Ascending aorta (tissue), 2 donors: ENCODE results near the gene ACY1. TPM values are rescaled to one million over a fixed set of nuclear protein-coding genes. Genes with fewer than 3 reads are reported as not detected.

ENCODE experiments used
- DNase-seq, 2 donors: peaks; one replicate each; pipeline ENCODE4 v3.0.0-alpha.2; 2019; ENCODE audit warnings: low spot score in 2 of 2
- H3K27ac ChIP-seq, 2 donors: fragments of 200-600 bp; sonication (generic); one replicate each; pipeline ENCODE4 v1.5.1; 2016 to 2017; ENCODE audit warnings: mild to moderate bottlenecking in 1 of 2
- H3K27me3 ChIP-seq: fragments of 200-600 bp; sonication (generic); one replicate; pipeline ENCODE4 v1.5.1; 2017
- H3K36me3 ChIP-seq, 2 donors: fragments of 200-600 bp; sonication (generic); one replicate each; pipeline ENCODE4 v1.5.1; 2016
- H3K4me1 ChIP-seq, 2 donors: fragments of 200-600 bp; sonication (generic); one replicate each; pipeline ENCODE4 v1.5.1; 2016 to 2017; ENCODE audit warnings: mild to moderate bottlenecking in 1 of 2
- H3K4me3 ChIP-seq, 2 donors: fragments of 200-600 bp; sonication (generic); one replicate each; pipeline ENCODE4 v1.5.1; 2016 to 2017; ENCODE audit warnings: mild to moderate bottlenecking in 1 of 2
- H3K9me3 ChIP-seq, 2 donors: fragments of 200-600 bp; sonication (generic); one replicate each; pipeline ENCODE4 v1.5.1; 2016
- intact Hi-C: fragments of 100-400 bp; cut with DNase I; formaldehyde crosslinking; loops from one replicate; pipeline ENCODE4 v1.15.1; 2023
- total RNA-seq: library from RNA; depleted of rRNA; stranded (reverse); fragments of >200 nt; gene quantifications from one replicate; pipeline ENCODE4 v1.1.0, GENCODE V29; 2016
- TF ChIP-seq, protein P1 (sequence below), 3 experiments: fragments of 200-600 bp in 2 of 3; fragments of 450-650 bp in 1 of 3; sonication (generic) in 2 of 3; IDR thresholded peaks; one replicate each; pipeline ENCODE4 v1.5.1; 2016 to 2019; ENCODE audit warnings: antibody characterized with exemption in 3 of 3, mild to moderate bottlenecking in 1 of 3, moderate library complexity in 1 of 3

The ACY1 gene
- total RNA-seq, 1 donor from 2014 or later = 94.0 TPM

DNA sequence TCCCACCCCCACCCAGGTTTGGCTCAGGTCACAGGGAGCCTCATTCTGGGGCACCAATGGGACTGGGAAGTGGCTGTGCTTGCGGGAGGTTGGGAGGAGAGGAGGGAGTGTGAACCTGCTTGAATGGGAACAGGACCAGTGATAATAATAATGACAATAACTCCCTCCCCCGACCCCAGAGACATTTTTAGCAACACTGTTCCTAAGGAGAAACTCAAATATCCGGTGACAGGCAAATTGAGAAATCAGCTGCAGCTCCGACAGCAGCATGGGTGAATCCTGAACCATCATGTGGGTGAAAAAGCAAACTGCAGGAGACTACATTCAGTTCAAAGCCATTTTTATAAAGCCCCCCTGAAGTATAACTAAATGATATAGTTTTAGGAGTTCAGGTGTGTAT, 24.0 kb downstream of the ACY1 start:
- H3K4me3 ChIP-seq = no peak overlapping the region
- no peaks in the 10 kb centered on the region for H3K9me3 ChIP-seq
- H3K36me3 ChIP-seq = no peaks in the 10 kb centered on the region
- H3K27me3 ChIP-seq = no peaks in the 10 kb centered on the region
- H3K27ac ChIP-seq = no peak overlapping the region
- TF ChIP-seq, protein P1, sequence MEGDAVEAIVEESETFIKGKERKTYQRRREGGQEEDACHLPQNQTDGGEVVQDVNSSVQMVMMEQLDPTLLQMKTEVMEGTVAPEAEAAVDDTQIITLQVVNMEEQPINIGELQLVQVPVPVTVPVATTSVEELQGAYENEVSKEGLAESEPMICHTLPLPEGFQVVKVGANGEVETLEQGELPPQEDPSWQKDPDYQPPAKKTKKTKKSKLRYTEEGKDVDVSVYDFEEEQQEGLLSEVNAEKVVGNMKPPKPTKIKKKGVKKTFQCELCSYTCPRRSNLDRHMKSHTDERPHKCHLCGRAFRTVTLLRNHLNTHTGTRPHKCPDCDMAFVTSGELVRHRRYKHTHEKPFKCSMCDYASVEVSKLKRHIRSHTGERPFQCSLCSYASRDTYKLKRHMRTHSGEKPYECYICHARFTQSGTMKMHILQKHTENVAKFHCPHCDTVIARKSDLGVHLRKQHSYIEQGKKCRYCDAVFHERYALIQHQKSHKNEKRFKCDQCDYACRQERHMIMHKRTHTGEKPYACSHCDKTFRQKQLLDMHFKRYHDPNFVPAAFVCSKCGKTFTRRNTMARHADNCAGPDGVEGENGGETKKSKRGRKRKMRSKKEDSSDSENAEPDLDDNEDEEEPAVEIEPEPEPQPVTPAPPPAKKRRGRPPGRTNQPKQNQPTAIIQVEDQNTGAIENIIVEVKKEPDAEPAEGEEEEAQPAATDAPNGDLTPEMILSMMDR (IDR thresholded peaks at IDR 0.05) = no peak
- DNase-seq = no peak
- intact Hi-C loops = no loop called here
- peaks cover 0 to 20% of the 10 kb centered on the region in 2 donors for H3K4me1 ChIP-seq

DNA sequence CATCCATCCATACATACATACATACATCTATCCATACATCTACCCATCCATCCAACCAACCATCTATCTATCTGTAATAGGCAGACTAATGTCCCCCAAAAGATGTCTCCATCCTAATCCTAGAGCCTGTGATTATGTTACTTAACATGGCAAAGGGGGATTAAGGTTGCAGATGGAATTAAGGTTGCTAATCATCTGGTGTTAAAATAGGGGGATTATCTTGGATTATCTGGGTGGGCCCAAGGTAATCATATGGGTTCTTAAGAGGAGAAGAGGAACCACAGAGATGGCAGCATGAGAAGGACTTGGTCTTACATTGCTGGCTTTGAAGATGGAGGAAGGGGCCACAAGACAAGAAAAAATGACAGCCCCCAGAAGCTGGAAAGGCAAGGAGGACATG, 27.1 kb downstream of the ACY1 start:
- no peak overlapping the region for H3K4me3 ChIP-seq
- no peaks in the 10 kb centered on the region for H3K36me3 ChIP-seq
- no peak overlapping the region for H3K27ac ChIP-seq
- TF ChIP-seq, protein P1 (IDR thresholded peaks at IDR 0.05) = no peak
- H3K4me1 ChIP-seq = peaks cover 0 to 11% of the 10 kb centered on the region in 2 donors
- intact Hi-C loops = no loop called here
- no peaks in the 10 kb centered on the region for H3K27me3 ChIP-seq
- DNase-seq = no peak
- H3K9me3 ChIP-seq = no peaks in the 10 kb centered on the region

DNA sequence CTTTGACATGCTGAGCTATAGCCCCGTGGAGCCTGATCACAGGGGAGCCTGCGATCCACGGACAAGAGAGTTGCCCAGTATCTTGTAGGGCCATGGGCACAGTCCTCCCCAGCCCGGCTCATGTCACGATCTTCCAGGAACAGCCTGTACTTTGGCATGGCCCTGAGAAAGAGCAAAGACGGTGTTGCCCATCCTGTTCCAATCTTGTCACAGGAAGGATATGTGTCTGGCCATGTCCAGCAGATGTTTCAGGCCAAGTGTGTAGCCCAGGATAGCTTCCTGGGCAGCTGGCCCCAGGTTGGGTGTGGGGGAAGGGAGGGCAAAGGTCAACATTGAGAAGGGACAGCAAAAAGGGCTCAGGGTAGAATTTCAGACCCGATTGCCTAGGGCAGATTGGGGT, 29.4 kb downstream of the ACY1 start:
- TF ChIP-seq, protein P1 (IDR thresholded peaks at IDR 0.05) = no peak
- H3K4me1 ChIP-seq = peaks cover 0 to 17% of the 10 kb centered on the region in 2 donors
- no peaks in the 10 kb centered on the region for H3K9me3 ChIP-seq
- no peak for DNase-seq
- no peaks in the 10 kb centered on the region for H3K27me3 ChIP-seq
- H3K4me3 ChIP-seq = no peak overlapping the region
- intact Hi-C loops = no loop called here
- H3K36me3 ChIP-seq = no peaks in the 10 kb centered on the region
- H3K27ac ChIP-seq = no peak overlapping the region

DNA sequence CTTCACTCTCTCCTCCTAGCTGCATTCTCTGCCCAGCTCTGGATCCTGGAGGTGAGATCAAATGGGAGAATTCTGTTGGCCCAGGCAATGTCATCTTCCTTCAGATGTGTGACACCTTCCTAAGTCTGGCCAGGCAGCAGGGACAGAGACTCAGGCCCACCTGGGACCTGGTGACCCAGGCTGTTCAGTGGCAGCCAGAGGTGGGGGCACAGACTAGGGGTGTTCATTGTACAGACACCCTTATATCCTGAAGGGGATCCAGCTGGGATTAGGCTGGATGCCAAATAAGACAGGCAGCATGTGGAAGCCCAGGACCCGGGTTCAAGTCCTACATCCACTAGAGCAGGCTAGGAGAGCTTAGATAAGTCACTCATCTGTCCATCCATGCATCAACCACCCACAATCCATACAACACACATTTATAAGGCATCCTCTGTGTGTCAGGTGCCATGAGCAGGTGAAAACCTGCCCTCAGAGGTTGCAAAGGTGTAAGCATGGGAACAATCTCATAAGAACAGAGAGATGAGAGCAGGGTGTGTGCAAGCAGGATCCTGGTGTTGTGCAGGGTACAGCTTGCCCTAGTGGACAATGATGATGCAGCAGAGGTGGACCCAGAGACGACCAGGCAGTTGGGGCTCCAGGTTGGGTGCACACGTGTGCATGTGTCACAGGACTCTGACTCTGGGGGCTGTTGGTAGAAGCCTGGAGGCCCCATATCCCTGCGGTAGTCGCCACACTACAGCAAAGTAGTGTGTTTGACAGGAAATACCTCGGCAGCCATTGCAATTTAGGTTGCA, 30.7 kb downstream of the ACY1 start:
- H3K9me3 ChIP-seq = no peaks in the 10 kb centered on the region
- no peak overlapping the region for H3K27ac ChIP-seq
- no peak for DNase-seq
- no peaks in the 10 kb centered on the region for H3K36me3 ChIP-seq
- intact Hi-C loops = no loop called here
- H3K27me3 ChIP-seq = no peaks in the 10 kb centered on the region
- TF ChIP-seq, protein P1 (IDR thresholded peaks at IDR 0.05) = no peak
- peaks cover 0 to 29% of the 10 kb centered on the region in 2 donors for H3K4me1 ChIP-seq
- no peak overlapping the region for H3K4me3 ChIP-seq

DNA sequence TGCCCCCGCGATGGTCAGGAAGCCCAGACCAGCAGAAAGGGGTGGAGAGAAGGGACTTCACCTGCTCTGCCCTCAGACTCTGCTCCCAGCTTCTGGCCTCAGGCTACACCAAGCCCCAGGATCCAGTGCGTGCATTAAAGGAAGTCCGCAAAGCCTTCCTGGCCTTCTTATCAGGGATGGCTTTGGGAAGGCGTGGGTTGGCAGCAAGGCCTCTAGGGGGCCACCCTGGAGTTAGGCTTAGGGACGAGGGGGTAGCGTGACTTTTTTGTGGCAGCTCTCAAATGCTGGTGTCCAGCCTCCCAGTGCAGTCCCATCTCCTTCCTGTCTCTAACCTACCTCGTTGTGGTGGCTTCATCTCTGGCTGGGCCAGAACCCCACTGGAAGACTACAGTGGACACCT, 31.3 kb downstream of the ACY1 start:
- Histone ChIP-seq H3K36me3 (no peaks in the 10 kb centered on the region), H3K4me1 (peaks cover 5 to 34% of the 10 kb centered on the region in 2 donors), H3K27me3 (no peaks in the 10 kb centered on the region), H3K9me3 (no peaks in the 10 kb centered on the region), H3K27ac (no peak overlapping the region), H3K4me3 (no peak overlapping the region)
- no peak for DNase-seq
- TF ChIP-seq, protein P1 (IDR thresholded peaks at IDR 0.05) = peak in 1 of 3 experiments; percentile 15
- intact Hi-C loops = no loop called here
